Tibial artery (tissue), 4 donors: ENCODE data around the gene BCAN.
A peak's percentile ranks its signal among the peaks of the same experiment; 100 is the strongest.

Experiments
- DNase-seq, 2 donors: peaks; one replicate each; pipeline ENCODE4 v3.0.0-alpha.2; 2019
- H3K27ac ChIP-seq, 2 donors: fragments of 200-600 bp; sonication (generic) in 1 of 2; 1 replicate in 1 of 2; 2 replicates in 1 of 2; pipeline ENCODE4 v1.5.1; 2018 to 2019; ENCODE audit warnings: mild to moderate bottlenecking in 1 of 2
- H3K27me3 ChIP-seq, 2 donors: fragments of 200-600 bp; sonication (generic) in 1 of 2; one replicate each; pipeline versions ENCODE4 v1.5.1 to v1.6.0; 2016 to 2019
- H3K36me3 ChIP-seq, 3 donors: fragments of 200-600 bp; sonication (generic) in 2 of 3; one replicate each; pipeline ENCODE4 v1.5.1; 2016 to 2019; ENCODE audit warnings: mild to moderate bottlenecking in 2 of 3
- H3K4me1 ChIP-seq, 4 donors: fragments of 200-600 bp; sonication (generic) in 2 of 4; 1 replicate in 3 of 4; 2 replicates in 1 of 4; pipeline ENCODE4 v1.5.1; 2016 to 2019
- H3K4me3 ChIP-seq, 2 donors: fragments of 200-600 bp; sonication (generic) in 1 of 2; 1 replicate in 1 of 2; 2 replicates in 1 of 2; pipeline ENCODE4 v1.5.1; 2018 to 2019; ENCODE audit warnings: mild to moderate bottlenecking in 2 of 2
- H3K9me3 ChIP-seq, 3 donors: fragments of 200-600 bp; sonication (generic) in 1 of 3; one replicate each; pipeline ENCODE4 v1.5.1; 2016 to 2019
- intact Hi-C: fragments of 100-400 bp; cut with DNase I; formaldehyde crosslinking; loops from one replicate; pipeline ENCODE4 v1.15.0; 2023; ENCODE audit warnings: low total_unique reads
- TF ChIP-seq, protein P1 (sequence below), 2 experiments: fragments of 200-600 bp in 1 of 2; fragments of 450-650 bp in 1 of 2; IDR thresholded peaks; one replicate each; pipeline ENCODE4 v1.5.1; 2017 to 2019; ENCODE audit warnings: antibody characterized with exemption in 2 of 2, mild to moderate bottlenecking in 1 of 2, moderate library complexity in 1 of 2

Gene BCAN

DNA sequence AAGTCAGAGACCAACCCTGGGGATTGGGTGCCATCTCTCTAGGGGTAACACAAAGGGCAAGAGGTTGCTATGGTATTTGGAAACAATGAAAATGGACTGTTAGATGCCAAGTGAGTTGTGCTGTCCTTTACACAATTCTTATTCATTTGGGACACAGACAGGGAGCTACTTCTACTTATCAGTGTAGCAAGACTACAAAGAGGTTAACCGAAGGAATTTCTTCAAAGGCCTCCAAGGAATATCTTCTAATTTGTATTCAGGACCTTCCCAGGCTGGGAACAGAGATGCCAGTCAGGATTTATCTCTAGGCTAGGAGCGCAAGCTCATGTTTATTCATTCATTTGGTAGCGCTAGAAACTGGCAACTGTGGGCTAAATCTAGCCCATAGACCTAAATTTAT, 47.7 kb upstream of the BCAN start:
- H3K36me3 ChIP-seq: peaks cover 11 to 65% (median 40%) of the 10 kb centered on the region in 3 donors
- intact Hi-C loops: loop anchor here (5.0 kb wide), 1 partner anchor 97 kb away; no protein-coding TSS in a partner anchor
- TF ChIP-seq, protein P1, sequence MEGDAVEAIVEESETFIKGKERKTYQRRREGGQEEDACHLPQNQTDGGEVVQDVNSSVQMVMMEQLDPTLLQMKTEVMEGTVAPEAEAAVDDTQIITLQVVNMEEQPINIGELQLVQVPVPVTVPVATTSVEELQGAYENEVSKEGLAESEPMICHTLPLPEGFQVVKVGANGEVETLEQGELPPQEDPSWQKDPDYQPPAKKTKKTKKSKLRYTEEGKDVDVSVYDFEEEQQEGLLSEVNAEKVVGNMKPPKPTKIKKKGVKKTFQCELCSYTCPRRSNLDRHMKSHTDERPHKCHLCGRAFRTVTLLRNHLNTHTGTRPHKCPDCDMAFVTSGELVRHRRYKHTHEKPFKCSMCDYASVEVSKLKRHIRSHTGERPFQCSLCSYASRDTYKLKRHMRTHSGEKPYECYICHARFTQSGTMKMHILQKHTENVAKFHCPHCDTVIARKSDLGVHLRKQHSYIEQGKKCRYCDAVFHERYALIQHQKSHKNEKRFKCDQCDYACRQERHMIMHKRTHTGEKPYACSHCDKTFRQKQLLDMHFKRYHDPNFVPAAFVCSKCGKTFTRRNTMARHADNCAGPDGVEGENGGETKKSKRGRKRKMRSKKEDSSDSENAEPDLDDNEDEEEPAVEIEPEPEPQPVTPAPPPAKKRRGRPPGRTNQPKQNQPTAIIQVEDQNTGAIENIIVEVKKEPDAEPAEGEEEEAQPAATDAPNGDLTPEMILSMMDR (IDR thresholded peaks at IDR 0.05): no peak

DNA sequence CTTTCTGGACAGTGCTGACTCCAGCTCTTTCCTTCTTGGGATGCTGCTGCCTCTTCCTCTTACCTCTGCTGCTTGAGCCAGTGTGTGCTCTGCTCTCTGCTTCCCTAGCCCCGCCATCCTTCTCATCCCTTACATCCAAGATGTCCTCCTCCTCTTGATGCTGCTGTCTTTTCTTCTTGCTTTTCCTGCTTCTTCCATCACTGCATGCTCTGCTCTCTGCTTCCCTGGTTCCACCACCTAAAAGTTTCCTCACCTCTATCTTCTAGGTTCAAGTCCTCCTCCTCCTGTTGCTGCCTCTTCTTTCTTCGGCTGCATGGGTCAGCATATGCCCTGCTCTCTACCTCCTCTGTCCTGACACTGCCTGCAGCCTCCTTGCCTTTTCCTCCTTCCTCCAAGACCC, 46.9 kb upstream of the BCAN start:
- H3K9me3 ChIP-seq: no peaks in the 10 kb centered on the region
- no peak for DNase-seq
- no peak overlapping the region for H3K4me3 ChIP-seq
- TF ChIP-seq, protein P1 (IDR thresholded peaks at IDR 0.05): no peak
- intact Hi-C loops: no loop called here
- no peak overlapping the region for H3K27ac ChIP-seq
- H3K27me3 ChIP-seq: no peaks in the 10 kb centered on the region
- H3K36me3 ChIP-seq: peaks cover 11 to 65% (median 40%) of the 10 kb centered on the region in 3 donors
- peaks cover 0 to 19% (median 12%) of the 10 kb centered on the region in 4 donors for H3K4me1 ChIP-seq

More for the DNA sequence above, 47.7 kb upstream of the BCAN start:
- Histone ChIP-seq H3K9me3 (no peaks in the 10 kb centered on the region), H3K27ac (no peak overlapping the region), H3K4me3 (no peak overlapping the region), H3K27me3 (no peaks in the 10 kb centered on the region), H3K4me1 (peaks cover 0 to 19% (median 12%) of the 10 kb centered on the region in 4 donors)
- DNase-seq: no peak

DNA sequence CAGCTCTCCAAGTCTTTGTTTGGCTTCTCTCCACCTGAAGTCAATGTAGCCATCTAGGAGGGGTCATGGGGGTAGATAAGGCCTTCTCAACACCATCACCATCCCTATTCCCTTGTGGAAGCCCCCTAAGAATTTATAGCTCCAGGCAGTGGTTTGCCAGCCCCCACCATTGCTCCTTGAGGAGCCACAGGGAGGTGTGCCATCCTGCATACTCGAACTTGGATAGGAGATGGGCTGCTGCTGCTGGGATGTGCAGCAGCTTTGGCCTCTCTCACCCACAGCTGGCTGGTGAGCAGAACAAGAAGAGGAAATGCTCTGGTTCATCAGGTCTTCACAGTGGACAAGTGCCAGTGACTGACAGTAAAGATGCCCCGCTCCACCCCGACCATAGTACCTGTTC, 45.5 kb upstream of the BCAN start:
- Histone ChIP-seq H3K9me3 (no peaks in the 10 kb centered on the region), H3K36me3 (peaks cover 11 to 65% (median 40%) of the 10 kb centered on the region in 3 donors), H3K27ac (no peak overlapping the region), H3K4me3 (no peak overlapping the region), H3K27me3 (no peaks in the 10 kb centered on the region), H3K4me1 (peaks cover 0 to 23% (median 19%) of the 10 kb centered on the region in 4 donors)
- TF ChIP-seq, protein P1 (IDR thresholded peaks at IDR 0.05): no peak
- DNase-seq: no peak
- intact Hi-C loops: no loop called here

DNA sequence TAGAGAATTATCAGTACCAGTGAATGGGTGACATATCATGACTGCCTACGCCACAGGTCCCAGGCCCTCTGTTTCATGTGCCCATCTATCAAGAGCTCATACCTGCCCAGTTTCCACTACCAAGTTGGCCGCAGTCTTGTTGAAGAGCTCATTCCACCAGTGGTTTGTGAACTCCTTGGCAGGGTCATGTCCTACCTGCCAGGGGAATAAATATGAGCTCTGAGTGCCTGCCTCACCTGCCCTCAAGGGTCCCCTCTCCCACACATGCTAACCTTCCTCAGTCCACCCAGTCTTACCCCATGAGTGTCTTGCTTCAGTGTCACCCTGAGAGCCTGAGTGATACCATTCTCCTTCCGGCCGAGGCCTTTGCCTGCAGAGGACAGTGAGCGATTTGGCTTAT, 43.8 kb upstream of the BCAN start:
- H3K4me3 ChIP-seq: no peak overlapping the region

DNA sequence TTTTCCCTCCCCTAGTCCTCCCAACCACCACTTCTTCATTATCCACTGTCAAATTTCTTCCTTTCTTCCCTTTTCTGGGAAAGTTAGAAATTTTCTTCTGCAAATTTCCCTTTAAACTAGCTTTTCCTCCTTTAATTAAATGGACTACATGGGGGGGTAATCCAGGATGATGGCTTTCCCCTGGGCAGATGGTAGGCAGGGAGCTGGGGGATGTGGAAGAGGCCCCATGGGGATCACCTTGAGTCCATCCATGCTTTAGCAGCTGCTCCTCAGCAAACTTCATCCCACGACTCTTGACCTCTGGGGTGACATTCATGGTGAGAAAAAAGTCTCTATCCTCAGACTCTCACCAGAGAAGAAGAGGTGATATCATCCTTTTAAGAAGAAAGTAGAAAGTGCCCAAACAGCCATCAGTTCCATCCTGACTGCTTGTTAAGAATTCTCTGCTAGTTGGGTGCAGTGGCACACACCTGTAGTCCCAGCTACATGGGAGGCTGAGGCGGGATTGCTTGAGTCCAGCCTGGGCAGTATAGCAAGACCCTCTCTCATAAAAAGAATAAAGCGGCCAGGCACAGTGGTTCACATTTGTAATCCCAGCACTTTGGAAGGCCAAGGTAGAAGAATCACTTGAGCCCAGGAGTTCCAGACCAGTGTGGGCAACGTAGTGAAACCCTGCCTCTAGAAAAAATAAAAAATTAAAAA, 43.0 kb upstream of the BCAN start:
- peak in 1 of 2 donors; percentile 0 for DNase-seq
- intact Hi-C loops: no loop called here
- TF ChIP-seq, protein P1 (IDR thresholded peaks at IDR 0.05): no peak

More for the DNA sequence above, 43.8 kb upstream of the BCAN start:
- DNase-seq: no peak
- H3K27me3 ChIP-seq: no peaks in the 10 kb centered on the region
- H3K9me3 ChIP-seq: no peaks in the 10 kb centered on the region
- TF ChIP-seq, protein P1 (IDR thresholded peaks at IDR 0.05): no peak
- peaks cover 0 to 17% (median 16%) of the 10 kb centered on the region in 4 donors for H3K4me1 ChIP-seq
- H3K36me3 ChIP-seq: peaks cover 11 to 60% (median 39%) of the 10 kb centered on the region in 3 donors
- no peak overlapping the region for H3K27ac ChIP-seq
- intact Hi-C loops: no loop called here

More for the DNA sequence above, 43.0 kb upstream of the BCAN start:
- Histone ChIP-seq H3K27ac (no peak overlapping the region), H3K27me3 (no peaks in the 10 kb centered on the region), H3K36me3 (peaks cover 11 to 53% (median 34%) of the 10 kb centered on the region in 3 donors), H3K9me3 (no peaks in the 10 kb centered on the region), H3K4me3 (no peak overlapping the region), H3K4me1 (peaks cover 0 to 15% (median 15%) of the 10 kb centered on the region in 4 donors)
